Left forelimb (tissue), 1 donor: ENCODE data around the gene PTPRG.

ENCODE experiments used
- DNase-seq: peaks from one replicate; pipeline ENCODE4 v3.0.0-alpha.2; 2018; ENCODE audit warnings: low spot score

Gene PTPRG

GRCh38 chr3:62149962-62150361, 588.6 kb downstream of the PTPRG start:
- no peak for DNase-seq

- no peak for DNase-seq
Observed at GRCh38 chr3:62151591-62151990, 590.2 kb downstream of the PTPRG start.

- no peak for DNase-seq
Observed at GRCh38 chr3:62153231-62153630, 591.9 kb downstream of the PTPRG start.

GRCh38 chr3:62154457-62155148, 593.2 kb downstream of the PTPRG start:
- DNase-seq = no peak

- no peak for DNase-seq
Observed at GRCh38 chr3:62159056-62159708, 597.8 kb downstream of the PTPRG start.

GRCh38 chr3:62159709-62160092, 598.3 kb downstream of the PTPRG start:
- no peak for DNase-seq

GRCh38 chr3:62161371-62161770, 600.0 kb downstream of the PTPRG start:
- no peak for DNase-seq

- DNase-seq = no peak
Observed at GRCh38 chr3:62164196-62164595, 602.8 kb downstream of the PTPRG start.

- no peak for DNase-seq
Observed at GRCh38 chr3:62164746-62165145, 603.4 kb downstream of the PTPRG start.

GRCh38 chr3:62167566-62168262, 606.3 kb downstream of the PTPRG start:
- no peak for DNase-seq

- DNase-seq = no peak
Observed at GRCh38 chr3:62168356-62168755, 607.0 kb downstream of the PTPRG start.

- no peak for DNase-seq
Observed at GRCh38 chr3:62169906-62170660, 608.7 kb downstream of the PTPRG start.

- DNase-seq = no peak
Observed at GRCh38 chr3:62171789-62172188, 610.4 kb downstream of the PTPRG start.

GRCh38 chr3:62172199-62172598, 610.8 kb downstream of the PTPRG start:
- no peak for DNase-seq

- DNase-seq = no peak
Observed at GRCh38 chr3:62173939-62174515, 612.7 kb downstream of the PTPRG start.

- DNase-seq = no peak
Observed at GRCh38 chr3:62175161-62175560, 613.8 kb downstream of the PTPRG start.

- DNase-seq = no peak
Observed at GRCh38 chr3:62178032-62178431, 616.7 kb downstream of the PTPRG start.

GRCh38 chr3:62178739-62179600, 617.6 kb downstream of the PTPRG start:
- no peak for DNase-seq

- no peak for DNase-seq
Observed at GRCh38 chr3:62180514-62180913, 619.1 kb downstream of the PTPRG start.

- no peak for DNase-seq
Observed at GRCh38 chr3:62183087-62183486, 621.7 kb downstream of the PTPRG start.

- no peak for DNase-seq
Observed at GRCh38 chr3:62183969-62184368, 622.6 kb downstream of the PTPRG start.
